Left ventricle myocardium superior (tissue), 1 donor: ENCODE results near the gene KDM6A. TPM values are rescaled to one million over a fixed set of nuclear protein-coding genes. Genes with fewer than 3 reads are reported as not detected.
A peak's percentile ranks its signal among the peaks of the same experiment; 100 is the strongest.
"Not testable (repeated sequence)": the region's sequence is repeated elsewhere in the genome, so short reads cannot be mapped to it uniquely, and the experiment has no call there.

Source experiments
- ATAC-seq: fragments of 200-7000 bp; cut with Tn5 transposase; one replicate; pipeline ENCODE4 v1.9.1; 2020; ENCODE audit warnings: mild to moderate bottlenecking, moderate library complexity
- DNase-seq: peaks from one replicate; pipeline ENCODE4 v3.0.0-alpha.2; 2020
- intact Hi-C: fragments of 100-400 bp; cut with micrococcal nuclease; formaldehyde crosslinking; loops from one replicate; pipeline ENCODE4 v1.11.0; 2022
- total RNA-seq: library from RNA; stranded (reverse); fragmentation: NEBNext Ultra II Directional; extraction: Animal tissue kit (Norgen Biotek cat#: 25700); gene quantifications from one replicate; pipeline ENCODE4 v1.2.1, GENCODE V29; 2021
- donor health status: DM: no; HTN: yes; CAD: no; lungs with severe emphysema.

Gene KDM6A
- total RNA-seq, 1 donor from 2014 or later = 13.5 TPM

GRCh38 chrX:44913656-44914531 is 40.9 kb downstream of the KDM6A start:
- no peak for DNase-seq
- intact Hi-C loops = no loop called here

GRCh38 chrX:44914532-44915198 is 41.7 kb downstream of the KDM6A start:
- intact Hi-C loops = no loop called here
- ATAC-seq (no peak), DNase-seq (no peak)

More at GRCh38 chrX:44913656-44914531, 40.9 kb downstream of the KDM6A start:
- ATAC-seq = no peak

- intact Hi-C loops = no loop called here
- ATAC-seq (peak; percentile 36), DNase-seq (no peak)
Measured at GRCh38 chrX:44915361-44915868, 42.4 kb downstream of the KDM6A start.

- intact Hi-C loops = no loop called here
- no peak for DNase-seq
- no peak for ATAC-seq
Measured at GRCh38 chrX:44918722-44919121, 45.7 kb downstream of the KDM6A start.

- ATAC-seq (no peak), DNase-seq (no peak)
- intact Hi-C loops = no loop called here
Measured at GRCh38 chrX:44922980-44923379, 50.0 kb downstream of the KDM6A start.

- intact Hi-C loops = no loop called here
- no peak for ATAC-seq
- no peak for DNase-seq
Measured at GRCh38 chrX:44927398-44927797, 54.4 kb downstream of the KDM6A start.

- intact Hi-C loops = no loop called here
- DNase-seq (no peak), ATAC-seq (no peak)
Measured at GRCh38 chrX:44931441-44931973, 58.5 kb downstream of the KDM6A start.

GRCh38 chrX:44935172-44935571 is 62.2 kb downstream of the KDM6A start:
- intact Hi-C loops = no loop called here
- no peak for ATAC-seq
- no peak for DNase-seq

GRCh38 chrX:44935640-44936039 is 62.7 kb downstream of the KDM6A start:
- intact Hi-C loops = no loop called here
- DNase-seq = no peak
- no peak for ATAC-seq

- no peak for DNase-seq
- intact Hi-C loops = no loop called here
- no peak for ATAC-seq
Measured at GRCh38 chrX:44937606-44938005, 64.6 kb downstream of the KDM6A start.

GRCh38 chrX:44938111-44938510 is 65.1 kb downstream of the KDM6A start:
- DNase-seq = no peak
- ATAC-seq = no peak
- intact Hi-C loops = no loop called here

GRCh38 chrX:44940541-44940940 is 67.6 kb downstream of the KDM6A start:
- intact Hi-C loops, ATAC-seq, DNase-seq: not testable (repeated sequence)

GRCh38 chrX:44943007-44943406 is 70.0 kb downstream of the KDM6A start:
- intact Hi-C loops = no loop called here
- ATAC-seq (no peak), DNase-seq (no peak)

- no peak for DNase-seq
- intact Hi-C loops = no loop called here
- ATAC-seq = no peak
Measured at GRCh38 chrX:44944894-44945293, 71.9 kb downstream of the KDM6A start.

- DNase-seq (no peak), ATAC-seq (no peak)
- intact Hi-C loops = no loop called here
Measured at GRCh38 chrX:44945736-44946135, 72.7 kb downstream of the KDM6A start.

- ATAC-seq (no peak), DNase-seq (no peak)
- intact Hi-C loops = no loop called here
Measured at GRCh38 chrX:44946771-44947170, 73.8 kb downstream of the KDM6A start.

- intact Hi-C loops = no loop called here
- no peak for ATAC-seq
- DNase-seq = no peak
Measured at GRCh38 chrX:44947995-44948394, 75.0 kb downstream of the KDM6A start.

- intact Hi-C loops = no loop called here
Measured at GRCh38 chrX:44948406-44948805, 75.4 kb downstream of the KDM6A start.

GRCh38 chrX:44949125-44949524 is 76.1 kb downstream of the KDM6A start:
- DNase-seq = no peak
- intact Hi-C loops = no loop called here
- no peak for ATAC-seq

More at GRCh38 chrX:44948406-44948805, 75.4 kb downstream of the KDM6A start:
- DNase-seq = no peak
- no peak for ATAC-seq
